Retinal pigment epithelial cell (primary cell): ENCODE results near the gene PHGDH.

Experiments
- DNase-seq: peaks from one replicate; pipeline ENCODE4 v3.0.0-alpha.2; 2010; ENCODE audit warnings: low read depth
- H3K4me3 ChIP-seq: 2 replicates; pipeline ENCODE4 v1.5.1; 2011; ENCODE audit warnings: mild to moderate bottlenecking, low read length, control low read depth, moderate library complexity
- TF ChIP-seq, protein P1 (sequence below): conservative IDR thresholded peaks from 2 replicates; pipeline ENCODE4 v1.5.1; 2011; ENCODE audit warnings: low read depth, low read length, control low read depth, inconsistent platforms

Gene PHGDH

DNA sequence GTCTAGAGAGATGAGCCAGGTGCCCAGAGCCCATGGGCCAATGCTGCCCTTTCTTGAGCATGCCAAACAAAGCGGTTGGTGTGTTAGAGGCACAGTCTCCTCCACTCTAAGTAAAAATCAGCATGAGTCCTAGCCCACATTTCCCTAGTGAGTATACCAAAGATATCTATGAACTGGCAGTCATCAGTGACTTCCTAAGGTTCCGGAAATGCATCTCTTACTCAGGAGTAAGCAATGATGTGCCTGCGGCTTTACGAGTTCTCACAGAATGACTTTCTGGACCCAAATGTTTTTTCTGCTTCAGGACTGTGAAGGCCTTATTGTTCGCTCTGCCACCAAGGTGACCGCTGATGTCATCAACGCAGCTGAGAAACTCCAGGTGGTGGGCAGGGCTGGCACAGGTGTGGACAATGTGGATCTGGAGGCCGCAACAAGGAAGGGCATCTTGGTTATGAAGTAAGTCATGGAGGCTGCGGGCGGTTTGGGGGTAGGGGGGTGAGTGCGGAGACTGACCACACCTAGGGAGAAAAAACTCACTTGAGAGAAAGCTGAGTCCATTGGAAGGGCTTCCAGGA, 9.2 kb downstream of the PHGDH start:
- TF ChIP-seq, protein P1, sequence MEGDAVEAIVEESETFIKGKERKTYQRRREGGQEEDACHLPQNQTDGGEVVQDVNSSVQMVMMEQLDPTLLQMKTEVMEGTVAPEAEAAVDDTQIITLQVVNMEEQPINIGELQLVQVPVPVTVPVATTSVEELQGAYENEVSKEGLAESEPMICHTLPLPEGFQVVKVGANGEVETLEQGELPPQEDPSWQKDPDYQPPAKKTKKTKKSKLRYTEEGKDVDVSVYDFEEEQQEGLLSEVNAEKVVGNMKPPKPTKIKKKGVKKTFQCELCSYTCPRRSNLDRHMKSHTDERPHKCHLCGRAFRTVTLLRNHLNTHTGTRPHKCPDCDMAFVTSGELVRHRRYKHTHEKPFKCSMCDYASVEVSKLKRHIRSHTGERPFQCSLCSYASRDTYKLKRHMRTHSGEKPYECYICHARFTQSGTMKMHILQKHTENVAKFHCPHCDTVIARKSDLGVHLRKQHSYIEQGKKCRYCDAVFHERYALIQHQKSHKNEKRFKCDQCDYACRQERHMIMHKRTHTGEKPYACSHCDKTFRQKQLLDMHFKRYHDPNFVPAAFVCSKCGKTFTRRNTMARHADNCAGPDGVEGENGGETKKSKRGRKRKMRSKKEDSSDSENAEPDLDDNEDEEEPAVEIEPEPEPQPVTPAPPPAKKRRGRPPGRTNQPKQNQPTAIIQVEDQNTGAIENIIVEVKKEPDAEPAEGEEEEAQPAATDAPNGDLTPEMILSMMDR = no peak
- no peak for DNase-seq
- no peak overlapping the region for H3K4me3 ChIP-seq

DNA sequence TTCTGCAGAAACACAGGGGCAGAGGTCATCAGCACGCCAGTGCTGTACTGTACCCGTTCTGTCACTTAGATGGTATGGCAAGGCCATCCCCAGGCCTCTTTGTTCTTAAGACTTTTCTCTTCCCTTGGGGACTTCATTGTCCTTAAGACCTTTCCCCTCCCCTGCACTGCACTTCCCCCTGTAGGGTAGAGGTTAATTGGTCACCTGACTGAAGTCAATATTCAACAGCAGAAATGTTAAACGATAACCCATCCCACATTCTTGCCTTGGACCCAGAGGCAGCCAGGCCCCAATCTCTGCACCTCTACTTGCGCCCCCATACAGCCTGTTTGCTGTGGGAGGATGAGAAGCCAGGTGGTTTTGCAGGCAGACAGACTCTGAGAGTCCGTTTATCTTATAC, 10.2 kb downstream of the PHGDH start:
- TF ChIP-seq, protein P1 = no peak
- DNase-seq = no peak
- H3K4me3 ChIP-seq = no peak overlapping the region

DNA sequence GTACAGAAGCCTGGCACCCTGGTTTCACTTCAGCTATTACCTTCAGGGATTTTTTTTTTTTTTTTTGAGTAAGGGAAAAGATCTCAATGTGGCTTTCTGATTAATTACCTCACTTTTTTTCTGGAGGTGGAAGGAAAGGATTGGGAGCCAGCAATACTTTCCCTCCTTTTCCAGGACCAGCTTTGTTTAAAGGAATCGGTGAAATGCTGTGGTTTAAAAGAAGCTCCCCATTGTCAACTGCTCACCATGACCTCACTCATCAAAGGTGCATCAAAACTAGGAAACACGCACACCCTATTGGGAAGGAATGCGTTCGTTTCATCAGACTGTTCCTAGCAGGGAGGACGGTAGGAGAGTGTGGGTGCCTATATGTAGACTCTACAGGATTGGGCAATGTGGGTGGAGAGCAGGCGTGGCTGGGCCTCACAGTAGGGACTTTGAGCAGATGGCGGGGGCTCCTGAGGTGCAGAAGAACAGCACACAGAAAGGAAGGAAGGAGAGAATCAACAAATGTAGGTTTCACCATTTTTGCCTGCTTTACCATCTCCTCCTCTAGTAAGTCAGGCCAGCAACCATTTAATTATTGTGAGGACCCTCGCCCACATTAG, 13.0 kb downstream of the PHGDH start:
- no peak for DNase-seq
- TF ChIP-seq, protein P1 = no peak
- no peak overlapping the region for H3K4me3 ChIP-seq

DNA sequence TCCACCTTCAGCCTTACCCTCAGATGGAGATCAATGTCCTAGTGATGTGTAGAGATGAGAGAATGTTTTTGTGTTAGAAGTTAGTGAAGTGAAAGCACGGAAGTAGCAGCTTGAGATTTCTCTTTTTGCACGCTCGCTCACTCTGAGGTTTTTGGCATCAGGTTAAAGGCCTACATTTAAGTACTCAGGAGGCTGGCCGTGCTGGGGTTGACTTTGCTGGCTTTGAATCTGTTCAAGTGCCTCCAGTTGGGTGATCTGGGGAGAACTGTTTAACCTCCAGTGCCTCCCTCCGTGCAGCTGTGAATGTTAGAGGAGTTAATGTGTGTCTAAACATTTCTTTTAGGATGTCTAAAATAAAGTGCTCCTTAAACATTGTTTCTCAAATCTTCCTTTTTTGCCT, 13.9 kb downstream of the PHGDH start:
- TF ChIP-seq, protein P1 = no peak

DNA sequence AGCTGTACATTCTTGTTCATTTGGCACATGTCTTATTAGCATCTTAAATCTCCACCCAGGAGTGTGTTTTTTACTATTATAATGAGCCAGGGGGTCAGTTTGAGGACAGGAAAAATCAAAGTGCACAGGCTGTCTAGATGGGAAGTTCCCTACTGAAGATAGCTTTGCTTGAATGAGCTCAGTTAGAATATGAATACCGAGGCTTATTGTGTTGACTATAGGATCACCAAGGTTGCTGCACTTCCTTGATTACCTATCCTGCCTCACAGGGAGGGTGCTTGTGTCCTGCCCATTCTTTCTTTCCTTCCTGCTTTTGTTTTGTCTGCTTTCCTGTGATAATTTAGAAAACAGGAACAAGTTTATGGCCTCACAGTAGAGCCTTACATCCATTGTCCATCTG, 16.3 kb downstream of the PHGDH start:
- no peak for DNase-seq

More for the DNA sequence above, 13.9 kb downstream of the PHGDH start:
- DNase-seq = no peak
- H3K4me3 ChIP-seq = no peak overlapping the region

DNA sequence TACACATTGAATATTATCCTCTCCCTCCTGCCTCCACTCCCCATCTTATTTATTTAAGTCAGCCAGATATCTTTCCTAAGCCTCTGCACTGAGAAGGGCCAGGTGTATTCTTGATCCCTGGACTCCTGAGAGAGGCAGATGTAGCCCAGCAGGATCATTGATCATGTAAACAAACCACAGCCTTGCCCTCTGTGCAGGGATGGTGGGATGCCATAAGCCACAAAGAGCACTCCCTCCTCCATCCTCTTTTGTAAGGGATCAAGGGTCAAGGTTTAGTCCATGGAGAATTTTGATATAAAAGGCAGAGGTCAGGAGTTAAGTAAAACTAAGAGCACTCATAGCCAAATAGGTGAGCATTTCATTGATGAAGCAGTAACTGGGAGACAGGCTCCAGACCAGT, 17.3 kb downstream of the PHGDH start:
- no peak overlapping the region for H3K4me3 ChIP-seq
- TF ChIP-seq, protein P1 = no peak
- no peak for DNase-seq

More for the DNA sequence above, 16.3 kb downstream of the PHGDH start:
- no peak overlapping the region for H3K4me3 ChIP-seq
- TF ChIP-seq, protein P1 = no peak

DNA sequence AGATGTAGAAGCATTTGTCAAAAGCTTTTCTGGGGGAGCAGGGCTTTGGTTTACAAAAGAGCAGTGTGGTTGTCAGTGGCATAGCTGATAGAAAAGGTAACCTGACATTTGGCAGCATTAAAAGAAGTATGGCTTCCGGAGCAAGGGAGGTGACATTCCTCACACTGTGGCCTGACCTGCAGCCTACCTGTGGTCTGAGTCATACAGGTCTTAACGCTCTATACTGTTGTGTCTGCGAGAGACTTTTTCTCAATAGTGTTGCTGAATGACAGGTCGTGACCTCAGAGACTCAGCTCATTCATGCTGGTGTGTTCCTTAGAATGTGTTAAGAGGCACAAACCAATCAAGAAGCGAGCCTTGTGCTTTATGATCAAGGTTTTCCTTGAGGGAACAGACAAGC, 19.3 kb downstream of the PHGDH start:
- H3K4me3 ChIP-seq = no peak overlapping the region
- TF ChIP-seq, protein P1 = no peak
- no peak for DNase-seq
